Right cardiac atrium (tissue), 5 donors: ENCODE results near the gene ERCC6L2. TPM values are rescaled to one million over a fixed set of nuclear protein-coding genes. Genes with fewer than 3 reads are reported as not detected.

Experiments
- ATAC-seq, 2 donors: fragments of 200-7000 bp; cut with Tn5 transposase; one replicate each; pipeline versions ENCODE4 v1.8.0 to v1.9.1; 2020; ENCODE audit warnings: moderate library complexity in 2 of 2, mild to moderate bottlenecking in 1 of 2
- DNase-seq, 3 donors: peaks; one replicate each; pipeline ENCODE4 v3.0.0-alpha.2; 2020
- H3K27ac ChIP-seq: one replicate; pipeline ENCODE4 v1.5.1; 2013; ENCODE audit warnings: mild to moderate bottlenecking, low read length, control low read depth, moderate library complexity
- H3K27me3 ChIP-seq: one replicate; pipeline ENCODE4 v1.6.1; 2013; ENCODE audit not compliant: control insufficient read depth, insufficient read depth
- H3K4me1 ChIP-seq: one replicate; pipeline ENCODE4 v1.6.1; 2013; ENCODE audit warnings: low read length; ENCODE audit not compliant: control insufficient read depth, insufficient read depth
- H3K4me3 ChIP-seq: one replicate; pipeline ENCODE4 v1.5.1; 2013; ENCODE audit warnings: low read length, control low read depth
- H3K9me3 ChIP-seq: one replicate; pipeline ENCODE4 v1.6.1; 2013; ENCODE audit warnings: low read length; ENCODE audit not compliant: control insufficient read depth
- WGBS: extraction: QIAGEN DNeasy Blood & Tissue Kit; methylation state at CpG from one replicate; pipeline ENCODE4 v1.1.7; 2013; 5-methylcytosine and 5-hydroxymethylcytosine counted together
- intact Hi-C, 4 donors: fragments of 100-400 bp; cut with DNase I; formaldehyde crosslinking; loops; one replicate each; pipeline versions ENCODE4 v1.11.0 to v1.14.0; 2022 to 2023
- polyA plus RNA-seq: library from polyadenylated mRNA; stranded (reverse); fragments of 200-250 nt; gene quantifications from one replicate; pipeline ENCODE4 v1.2.3, GENCODE V29; 2013
- total RNA-seq, 4 donors: library from RNA; stranded (reverse); fragmentation: NEBNext Ultra II Directional; extraction: Animal tissue kit (Norgen Biotek cat#: 25700); gene quantifications; one replicate each; pipeline ENCODE4 v1.2.1, GENCODE V29; 2021
- donor health status: healthy with polysubstance abuse.
- donor health status: DM: no; HTN: yes; CAD: no.
- donor health status: DM: no; HTN: no; CAD: no.
- donor health status: DM: no; HTN: yes; CAD: no; lungs with severe emphysema.
- donor health status: DM: yes; HTN: yes; CAD: no.

Gene ERCC6L2
- total and polyA plus RNA-seq, 5 donors: 6.8 to 41.0 (median 34.4) TPM

DNA sequence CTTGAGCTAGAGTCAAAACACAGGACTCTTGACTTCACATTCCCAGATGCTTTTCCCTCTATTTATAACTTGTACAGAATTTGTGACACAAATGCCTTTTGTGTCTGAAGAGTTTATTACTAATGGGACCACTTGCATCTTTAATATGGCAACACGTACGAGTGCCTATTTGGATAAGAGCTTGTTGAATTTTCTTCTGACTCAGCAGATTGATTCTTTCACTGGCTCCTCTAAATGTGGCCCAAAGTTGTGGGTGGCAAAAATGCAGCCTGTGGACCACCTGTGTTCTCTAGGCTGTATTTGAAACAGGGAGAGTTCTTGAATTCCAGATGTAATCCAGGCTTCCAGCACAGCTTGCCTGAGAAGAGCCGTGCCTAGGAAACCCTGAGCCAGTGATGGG is 34.1 kb upstream of the ERCC6L2 start:
- Histone ChIP-seq H3K27ac (no peak overlapping the region), H3K4me1 (peaks cover 1% of the 10 kb centered on the region), H3K4me3 (no peak overlapping the region), H3K27me3 (no peaks in the 10 kb centered on the region), H3K9me3 (no peaks in the 10 kb centered on the region)
- 95% methylated on average over 3 of the region's 3 CpGs for WGBS
- intact Hi-C loops: no loop called here
- no peak for ATAC-seq
- DNase-seq: no peak

DNA sequence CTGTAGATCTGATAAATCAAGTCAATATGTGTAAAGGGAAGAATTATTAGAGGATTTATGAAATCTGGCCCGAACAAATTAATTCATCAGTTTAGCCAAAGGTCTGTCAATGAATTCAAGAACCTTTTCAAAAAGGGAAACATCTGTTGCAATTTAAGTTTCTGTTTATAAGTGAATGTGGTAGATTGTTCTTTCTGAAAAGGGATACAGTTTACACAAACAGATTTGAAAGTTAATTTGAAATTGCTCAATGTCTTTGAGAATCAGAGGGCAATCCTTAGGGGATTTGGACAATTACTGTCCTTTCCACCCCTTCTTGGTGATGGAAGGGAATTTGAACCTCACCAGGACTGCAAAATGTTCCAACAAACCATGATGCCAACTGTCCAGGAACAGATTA is 29.7 kb upstream of the ERCC6L2 start:
- Histone ChIP-seq H3K27me3 (no peaks in the 10 kb centered on the region), H3K9me3 (no peaks in the 10 kb centered on the region), H3K4me3 (no peak overlapping the region), H3K4me1 (no peaks in the 10 kb centered on the region), H3K27ac (no peak overlapping the region)
- 64% methylated on average over 1 of the region's 1 CpG for WGBS
- intact Hi-C loops: no loop called here
- ATAC-seq (no peak), DNase-seq (no peak)

DNA sequence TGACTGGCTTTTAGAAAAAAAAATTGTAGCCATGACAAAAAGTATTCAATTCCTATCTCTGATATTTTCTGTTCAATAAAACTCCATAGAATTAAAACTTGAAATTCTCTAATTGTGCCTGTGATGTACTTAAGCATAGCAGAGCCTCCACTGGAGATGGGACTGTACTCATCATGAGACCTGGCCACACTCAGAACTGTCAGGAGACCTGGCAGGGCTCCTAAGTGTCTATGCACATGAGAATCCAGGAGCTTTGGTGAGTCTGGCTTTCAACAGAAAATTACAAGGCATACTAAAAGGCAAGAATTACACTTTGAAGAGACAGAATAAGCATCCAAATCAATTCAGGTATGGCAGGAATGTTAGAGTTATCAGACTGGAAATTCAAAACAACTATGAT is 26.7 kb upstream of the ERCC6L2 start:
- DNase-seq (no peak), ATAC-seq (no peak)
- intact Hi-C loops: no loop called here
- H3K9me3 ChIP-seq: no peaks in the 10 kb centered on the region
- no peaks in the 10 kb centered on the region for H3K4me1 ChIP-seq
- H3K27ac ChIP-seq: no peak overlapping the region
- no peak overlapping the region for H3K4me3 ChIP-seq
- no peaks in the 10 kb centered on the region for H3K27me3 ChIP-seq

- H3K9me3 ChIP-seq: no peaks in the 10 kb centered on the region
- 77% methylated on average over 7 of the region's 7 CpGs for WGBS
- no peak overlapping the region for H3K27ac ChIP-seq
- no peaks in the 10 kb centered on the region for H3K27me3 ChIP-seq
- no peak overlapping the region for H3K4me3 ChIP-seq
- intact Hi-C loops: no loop called here
- DNase-seq: no peak
- peaks cover 3% of the 10 kb centered on the region for H3K4me1 ChIP-seq
- ATAC-seq: no peak
Measured at GRCh38 chr9:95852059-95853032, 23.1 kb upstream of the ERCC6L2 start.

DNA sequence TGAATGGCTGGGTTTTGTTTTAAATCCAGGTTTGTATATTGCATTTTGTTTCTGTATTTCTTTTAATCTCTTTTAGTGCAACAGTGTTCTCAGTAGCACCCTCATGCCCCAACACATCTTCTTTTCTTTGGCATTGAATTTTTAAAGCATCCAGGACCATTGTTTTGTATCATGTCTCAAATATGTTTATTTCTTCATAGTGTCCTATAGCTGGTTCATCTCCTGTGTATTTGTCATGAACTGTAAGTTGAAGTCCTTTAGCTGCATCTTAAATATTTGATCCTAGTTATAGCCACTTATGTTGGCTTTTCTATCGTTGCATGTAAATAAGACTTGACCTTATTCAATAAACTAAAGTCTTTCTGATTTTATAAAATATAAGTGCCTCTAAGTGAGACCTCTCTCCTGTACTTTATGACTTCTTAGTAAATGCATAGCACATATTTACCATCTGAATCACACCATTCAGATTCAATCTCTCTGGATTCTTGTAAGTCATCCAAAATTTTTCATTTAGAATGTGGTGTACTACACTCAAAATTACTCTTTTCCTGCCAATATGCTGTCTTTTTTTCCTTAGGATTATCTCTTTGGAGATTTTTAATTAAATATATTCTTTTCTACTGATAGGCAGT is 21.0 kb upstream of the ERCC6L2 start:
- Histone ChIP-seq H3K4me1 (peaks cover 5% of the 10 kb centered on the region), H3K9me3 (no peaks in the 10 kb centered on the region), H3K27me3 (no peaks in the 10 kb centered on the region), H3K4me3 (no peak overlapping the region), H3K27ac (no peak overlapping the region)
- DNase-seq (no peak), ATAC-seq (no peak)
- intact Hi-C loops: no loop called here
- 72% methylated on average over 1 of the region's 1 CpG for WGBS

DNA sequence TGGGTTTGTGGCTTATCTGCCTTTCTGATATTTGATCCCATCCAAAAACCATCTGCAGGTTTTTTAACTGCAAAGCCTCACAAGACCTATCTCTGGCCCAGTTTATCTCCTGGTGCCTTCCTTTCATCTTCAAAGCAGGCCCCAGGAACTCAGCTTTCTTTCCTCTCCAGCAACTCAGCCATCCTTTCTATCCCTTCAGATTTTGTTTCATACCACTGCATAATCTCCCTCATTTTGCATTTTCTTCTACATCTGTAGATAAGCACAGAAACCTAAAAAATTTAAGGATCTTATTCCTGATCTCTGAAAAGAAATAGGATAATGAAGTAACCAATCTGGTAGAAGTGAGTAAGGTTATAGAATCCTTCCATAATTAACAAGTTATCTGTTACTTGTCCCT is 19.5 kb upstream of the ERCC6L2 start:
- Histone ChIP-seq H3K27me3 (no peaks in the 10 kb centered on the region), H3K27ac (no peak overlapping the region), H3K4me1 (peaks cover 5% of the 10 kb centered on the region), H3K4me3 (no peak overlapping the region), H3K9me3 (no peaks in the 10 kb centered on the region)
- intact Hi-C loops: no loop called here
- no peak for ATAC-seq
- DNase-seq: no peak

- no peak overlapping the region for H3K27ac ChIP-seq
- no peaks in the 10 kb centered on the region for H3K27me3 ChIP-seq
- WGBS: 45% methylated on average over 2 of the region's 2 CpGs
- H3K4me3 ChIP-seq: no peak overlapping the region
- ATAC-seq (no peak), DNase-seq (no peak)
- intact Hi-C loops: no loop called here
- H3K9me3 ChIP-seq: no peaks in the 10 kb centered on the region
- H3K4me1 ChIP-seq: peaks cover 5% of the 10 kb centered on the region
Measured at GRCh38 chr9:95857124-95857523, 18.4 kb upstream of the ERCC6L2 start.

- intact Hi-C loops: no loop called here
- peaks cover 5% of the 10 kb centered on the region for H3K4me1 ChIP-seq
- no peak overlapping the region for H3K27ac ChIP-seq
- no peak for DNase-seq
- ATAC-seq: no peak
- H3K9me3 ChIP-seq: no peaks in the 10 kb centered on the region
- no peaks in the 10 kb centered on the region for H3K27me3 ChIP-seq
- H3K4me3 ChIP-seq: no peak overlapping the region
Measured at GRCh38 chr9:95857896-95858295, 17.6 kb upstream of the ERCC6L2 start.

DNA sequence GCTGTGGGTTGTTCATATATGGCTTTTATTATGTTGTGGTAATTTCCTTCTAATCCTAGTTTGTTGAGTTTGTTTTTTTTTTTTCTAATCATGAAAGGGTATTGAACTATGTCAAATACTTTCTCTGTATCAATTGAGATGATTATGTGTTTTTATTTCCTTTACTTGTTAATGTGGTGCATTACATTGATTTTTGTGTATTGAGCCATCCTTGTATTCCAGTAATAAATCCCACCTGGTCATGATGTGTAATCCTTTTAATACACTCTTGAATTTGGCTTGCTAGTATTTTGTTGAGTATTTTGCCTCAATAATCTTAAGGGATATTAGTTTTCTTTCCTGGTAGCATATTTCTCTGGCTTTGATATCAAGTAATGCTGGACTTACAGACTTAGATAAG is 13.1 kb upstream of the ERCC6L2 start:
- H3K4me3 ChIP-seq: no peak overlapping the region
- ATAC-seq (no peak), DNase-seq (no peak)
- H3K27me3 ChIP-seq: no peaks in the 10 kb centered on the region
- H3K9me3 ChIP-seq: no peaks in the 10 kb centered on the region
- no peak overlapping the region for H3K27ac ChIP-seq
- intact Hi-C loops: no loop called here
- H3K4me1 ChIP-seq: peaks cover 2% of the 10 kb centered on the region

GRCh38 chr9:95864852-95865580 is 10.5 kb upstream of the ERCC6L2 start:
- intact Hi-C loops: no loop called here
- ATAC-seq: no peak
- Histone ChIP-seq H3K27me3 (no peaks in the 10 kb centered on the region), H3K9me3 (no peaks in the 10 kb centered on the region), H3K4me3 (no peak overlapping the region), H3K4me1 (no peaks in the 10 kb centered on the region), H3K27ac (no peak overlapping the region)
- WGBS: 96% methylated on average over 3 of the region's 3 CpGs
- no peak for DNase-seq

DNA sequence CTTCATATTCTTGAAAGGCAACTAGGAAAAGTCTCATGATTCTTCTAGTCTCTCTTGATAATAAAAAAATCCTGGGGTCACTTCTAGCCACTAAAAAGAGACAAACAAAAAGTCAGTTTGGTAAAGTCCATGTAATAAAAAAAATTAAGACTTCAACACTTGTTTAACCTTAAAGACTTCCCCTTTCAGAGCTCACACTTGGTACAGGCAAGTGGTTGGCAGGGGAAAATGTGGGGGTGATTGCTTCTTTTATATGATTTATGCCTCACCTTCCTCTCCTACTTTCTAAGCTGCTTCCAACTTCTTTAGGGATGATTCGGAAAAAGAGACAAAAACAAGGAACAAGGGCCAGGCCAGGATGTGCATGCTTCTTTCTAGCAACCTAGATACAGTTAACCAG is 5.1 kb upstream of the ERCC6L2 start:
- Histone ChIP-seq H3K27me3 (no peaks in the 10 kb centered on the region), H3K4me3 (no peak overlapping the region), H3K27ac (no peak overlapping the region), H3K9me3 (no peaks in the 10 kb centered on the region), H3K4me1 (peaks cover 3% of the 10 kb centered on the region)
- intact Hi-C loops: no loop called here
- ATAC-seq: no peak
- no peak for DNase-seq
- 97% methylated on average over 1 of the region's 1 CpG for WGBS
